Stimulated activated CD4-positive, alpha-beta T cell treated with anti-CD3 and anti-CD28 coated beads, Interleukin-1b, Interleukin-23, amount 100 ng/mL, for 48 hours (primary cell): Measurements from ENCODE around the gene PTPRS.
A peak's percentile ranks its signal among the peaks of the same experiment; 100 is the strongest.
"Not testable (repeated sequence)": the region's sequence is repeated elsewhere in the genome, so short reads cannot be mapped to it uniquely, and the experiment has no call there.

ENCODE experiments used
- DNase-seq: peaks from one replicate; pipeline ENCODE4 v3.0.0-alpha.2; 2020

The PTPRS gene

DNA sequence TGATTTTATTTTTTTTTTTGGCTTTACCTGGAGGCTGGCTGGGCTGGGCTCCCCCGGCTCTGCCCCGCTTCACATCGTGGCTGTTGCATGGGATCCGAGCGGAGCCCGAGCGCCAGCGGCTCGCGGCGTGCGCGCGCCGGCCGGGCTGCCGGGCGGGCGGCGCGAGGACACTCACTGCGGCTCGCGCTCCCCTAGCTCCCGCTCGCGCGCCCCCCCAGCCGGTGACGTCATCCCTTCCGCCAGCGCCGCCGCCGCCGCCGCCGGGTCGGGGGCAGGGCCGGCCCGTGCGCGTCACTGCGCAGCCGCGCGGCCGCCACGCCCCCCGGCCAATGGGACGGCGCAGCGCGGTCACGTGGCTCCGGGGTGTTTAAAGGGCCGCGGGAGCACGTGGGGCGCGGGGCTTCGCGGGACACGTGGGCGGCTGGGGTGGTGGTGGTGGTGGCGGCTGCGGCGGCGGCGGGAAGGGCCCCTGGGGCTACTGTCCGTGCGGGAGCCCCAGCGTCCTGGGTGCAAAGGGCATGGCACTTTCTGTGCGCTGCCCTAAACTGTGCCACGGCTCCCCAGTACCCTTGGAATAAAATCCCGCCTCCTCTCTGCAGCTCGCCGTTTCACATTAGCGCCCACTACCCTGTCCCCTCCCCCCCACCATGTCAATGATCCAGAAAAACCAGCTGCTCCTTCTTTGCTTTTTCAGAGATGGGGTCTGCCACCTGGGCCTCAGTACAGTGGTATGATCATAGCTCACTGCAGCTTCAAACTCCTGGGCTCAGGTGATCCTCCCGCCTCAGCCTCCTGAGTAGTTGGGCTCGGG is at the start of gene PTPRS:
TSS of gene PTPRS (minus strand) at position 176 of the 811 bp plus-strand sequence. CDS start 54,672 bp downstream, outside the sequence.
- peak; percentile 48 for DNase-seq

DNA sequence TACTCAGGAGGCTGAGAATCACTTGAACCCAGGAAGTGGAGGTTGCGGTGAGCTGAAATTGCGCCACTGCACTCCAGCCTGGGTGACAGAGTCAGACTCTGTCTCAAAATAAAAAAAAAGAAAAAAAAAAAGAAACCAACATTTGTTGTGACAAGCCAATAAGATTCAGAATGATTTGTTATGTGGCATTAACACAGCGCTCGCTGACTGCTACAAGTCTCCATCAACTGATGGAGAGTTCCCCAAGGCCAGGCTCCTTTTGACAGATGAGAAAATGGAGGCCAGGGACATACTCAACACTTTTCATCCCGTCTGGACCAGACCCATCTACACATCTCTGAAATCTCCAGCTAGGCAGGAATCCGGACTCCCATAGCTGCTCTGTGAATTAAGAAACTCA is 48.7 kb upstream of the PTPRS start:
- no peak for DNase-seq

DNA sequence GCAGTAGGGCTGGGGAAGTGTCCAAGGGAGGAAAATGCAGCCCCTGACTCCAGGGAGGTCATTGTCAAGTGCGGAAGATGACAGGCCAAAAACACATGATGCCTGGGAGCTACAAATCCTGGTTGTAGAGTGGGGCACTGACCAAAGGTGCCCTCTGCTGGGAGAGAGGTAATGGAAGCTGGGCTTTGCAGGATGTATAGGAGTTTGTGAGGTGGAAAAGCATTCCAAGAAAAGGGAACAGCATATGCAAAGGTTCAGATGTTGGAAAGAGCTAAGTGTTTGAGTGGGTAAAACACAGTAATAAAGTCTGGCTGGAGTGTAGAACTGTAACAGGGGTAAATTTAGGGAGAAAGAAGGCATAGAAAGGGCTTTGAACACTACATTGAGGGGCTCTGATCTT is 46.9 kb upstream of the PTPRS start:
- no peak for DNase-seq

DNA sequence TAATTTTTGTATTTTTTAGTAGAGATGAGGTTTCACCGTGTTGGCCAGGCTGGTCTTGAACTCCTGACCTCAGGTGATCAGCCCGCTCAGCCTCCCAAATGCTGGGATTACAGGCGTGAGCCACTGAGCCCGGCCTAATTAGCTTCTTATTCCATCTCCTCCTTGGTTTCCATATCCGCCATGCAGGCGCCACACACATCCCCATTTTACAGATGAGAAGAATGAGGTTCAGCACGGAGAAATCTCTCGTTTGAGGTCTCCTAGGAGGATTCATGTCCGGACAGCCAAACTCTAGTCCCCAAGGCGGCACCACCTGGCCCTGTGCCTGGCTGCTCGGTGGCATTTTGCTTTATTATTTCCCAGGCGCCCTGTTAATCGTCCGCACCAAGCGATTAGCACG is 46.2 kb upstream of the PTPRS start:
- DNase-seq: no peak

DNA sequence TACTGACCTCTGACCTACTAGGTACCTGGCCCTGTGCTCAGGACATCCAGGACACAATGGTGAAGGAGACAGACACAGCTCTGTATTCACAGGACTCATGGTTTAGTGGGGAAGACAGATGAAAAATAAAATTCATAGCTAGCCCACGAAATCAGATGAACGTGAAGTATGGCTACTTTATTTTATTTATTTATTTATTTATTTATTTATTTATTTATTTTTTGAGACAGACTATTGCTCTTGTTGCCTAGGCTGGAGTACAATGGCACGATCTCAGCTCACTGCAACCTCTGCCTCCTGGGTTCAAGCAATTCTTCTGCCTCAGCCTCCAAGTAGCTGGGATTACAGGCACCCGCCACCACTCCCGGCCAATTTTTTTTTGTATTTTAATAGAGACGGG is 40.6 kb upstream of the PTPRS start:
- not testable (repeated sequence) for DNase-seq

DNA sequence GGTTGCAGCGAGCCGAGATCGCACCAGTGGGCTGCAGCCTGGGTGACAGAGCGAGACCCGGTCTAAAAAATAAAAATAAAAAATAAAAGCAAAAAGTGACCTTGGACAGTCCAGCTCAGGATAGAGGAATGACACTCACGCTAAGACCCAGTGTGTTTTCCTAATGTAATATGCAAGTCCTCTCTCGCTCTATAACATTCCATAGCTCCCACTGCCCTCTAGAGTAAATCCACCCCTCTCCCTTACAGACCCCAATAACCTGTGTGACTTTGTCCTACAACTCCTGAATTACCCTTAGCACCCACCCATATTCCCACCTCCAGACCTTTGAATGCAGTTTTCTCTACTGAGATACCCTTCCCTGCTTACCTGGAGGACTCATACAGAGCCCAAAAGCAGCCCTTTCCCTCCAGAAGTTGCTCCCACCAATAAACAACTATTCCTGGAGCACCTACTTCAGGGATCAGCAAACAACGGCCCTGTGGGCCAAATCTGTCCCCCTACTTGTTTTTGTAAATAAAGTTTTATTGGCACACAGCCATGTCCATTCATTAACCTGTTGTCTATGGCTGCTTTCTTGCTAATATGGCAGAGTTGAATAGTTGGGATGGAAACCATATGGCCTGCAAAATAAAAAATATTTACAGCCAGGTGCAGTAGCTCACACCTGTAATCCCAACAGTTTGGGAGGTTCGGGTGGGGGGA is 39.8 kb upstream of the PTPRS start:
- DNase-seq: no peak

DNA sequence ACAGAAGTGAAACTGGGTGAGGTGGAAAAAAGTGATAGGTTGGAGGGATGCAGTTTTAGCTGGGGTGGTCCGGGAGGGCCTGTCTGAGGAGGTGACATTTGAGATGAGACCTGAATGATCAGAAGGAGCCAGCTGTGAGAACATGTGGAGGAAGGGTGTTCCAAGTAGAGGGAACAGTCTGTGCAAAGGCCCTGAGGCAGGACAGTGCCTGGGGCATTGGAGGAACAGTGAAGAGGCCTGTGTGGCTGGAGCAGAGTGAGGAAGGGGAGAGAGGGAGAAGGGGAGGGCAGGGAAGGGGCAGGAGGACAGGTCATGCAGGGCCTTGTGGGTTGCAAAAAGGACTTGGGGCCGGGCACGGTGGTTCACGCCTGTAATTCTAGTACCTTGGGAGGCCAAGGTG is 36.3 kb upstream of the PTPRS start:
- DNase-seq: no peak

DNA sequence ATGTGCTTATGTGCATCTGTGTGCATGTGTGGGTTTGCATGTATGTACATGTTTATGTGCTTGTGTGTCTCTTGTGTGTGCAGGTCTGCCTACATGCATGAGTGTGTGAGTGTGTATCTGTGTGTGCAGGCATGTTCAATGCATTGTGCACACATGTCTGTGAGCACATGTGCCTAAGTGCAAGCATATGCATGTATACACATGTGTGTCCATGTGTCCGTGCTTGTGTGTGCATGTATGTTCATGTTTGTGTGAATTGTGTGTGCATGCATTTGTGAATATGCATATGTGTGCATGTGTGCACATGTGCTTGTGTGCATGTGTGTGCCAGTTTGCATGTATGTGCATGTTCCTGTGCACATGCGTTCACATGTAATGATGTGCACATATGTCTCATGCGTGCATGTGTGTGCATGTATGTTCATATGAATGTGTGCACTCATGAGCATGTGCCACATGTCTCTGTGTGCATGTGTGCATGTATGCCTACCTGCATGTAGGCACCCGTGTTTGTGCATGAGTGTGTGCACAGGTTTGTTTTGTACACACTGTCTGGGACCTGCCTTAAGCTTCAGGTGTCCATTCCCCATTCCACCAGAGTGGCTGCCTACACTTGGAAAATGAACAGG is 32.1 kb upstream of the PTPRS start:
- DNase-seq: no peak

DNA sequence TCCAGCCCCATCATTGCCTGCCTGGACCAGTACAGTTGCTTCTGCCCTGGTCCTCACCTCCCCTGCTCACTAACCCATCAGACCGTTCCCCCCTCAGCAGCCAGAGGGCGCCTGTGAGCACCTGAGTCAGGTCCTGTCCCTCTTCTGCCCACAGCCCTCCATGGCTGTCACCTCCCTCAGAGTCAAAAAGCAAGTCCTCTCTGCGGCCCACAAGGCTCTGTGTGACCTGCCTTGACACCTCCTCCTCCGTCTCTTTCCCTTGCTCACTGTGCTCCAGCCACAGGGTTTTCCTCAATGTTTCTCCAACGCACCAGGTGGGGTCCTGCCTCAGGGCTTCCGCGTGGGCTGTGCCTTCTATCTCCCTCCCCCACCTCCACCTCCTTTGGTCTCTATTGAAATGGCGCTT is 29.4 kb upstream of the PTPRS start:
- DNase-seq: peak; percentile 69

DNA sequence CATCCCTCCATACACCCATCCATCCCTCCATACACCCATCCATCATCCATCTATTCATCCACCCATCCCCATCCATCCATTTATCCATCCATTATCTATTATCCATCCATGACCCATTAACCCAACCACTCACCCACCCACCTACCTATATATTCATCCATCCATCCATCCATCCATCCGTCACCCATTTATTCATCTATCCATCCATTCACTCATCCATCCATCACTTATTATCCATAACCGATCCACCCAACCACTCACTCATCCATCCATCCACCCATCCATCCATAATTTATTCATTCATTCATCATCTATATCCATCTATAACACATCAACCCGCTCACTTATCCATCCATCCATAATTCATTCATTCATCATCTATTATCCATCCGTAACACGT is 28.7 kb upstream of the PTPRS start:
- no peak for DNase-seq

DNA sequence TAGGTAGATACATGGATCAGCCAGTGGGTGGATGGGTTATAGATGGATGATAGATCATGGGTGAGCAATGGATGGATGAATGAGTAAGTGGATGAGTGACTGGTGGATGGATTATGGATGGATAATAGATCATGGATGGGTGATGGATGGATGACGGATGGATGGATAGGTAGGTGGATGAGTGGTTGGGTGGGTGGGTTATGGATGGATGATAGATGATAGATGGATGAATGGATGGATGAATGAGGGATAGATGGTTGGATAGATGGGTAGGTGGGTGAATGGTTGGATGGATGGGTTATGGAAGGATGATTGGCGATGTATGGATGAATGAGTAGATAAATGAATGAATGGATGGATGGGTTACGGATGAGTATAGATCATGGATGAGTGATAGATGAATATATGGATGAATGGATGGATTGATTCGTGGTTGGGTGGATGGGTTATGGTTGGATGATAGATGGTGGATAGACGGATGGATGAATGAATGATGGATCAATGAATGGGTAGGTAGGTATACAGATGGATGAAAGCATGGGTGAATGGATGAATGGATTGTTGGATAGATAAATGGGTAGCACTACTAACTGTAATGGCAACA is 27.0 kb upstream of the PTPRS start:
- DNase-seq: no peak

DNA sequence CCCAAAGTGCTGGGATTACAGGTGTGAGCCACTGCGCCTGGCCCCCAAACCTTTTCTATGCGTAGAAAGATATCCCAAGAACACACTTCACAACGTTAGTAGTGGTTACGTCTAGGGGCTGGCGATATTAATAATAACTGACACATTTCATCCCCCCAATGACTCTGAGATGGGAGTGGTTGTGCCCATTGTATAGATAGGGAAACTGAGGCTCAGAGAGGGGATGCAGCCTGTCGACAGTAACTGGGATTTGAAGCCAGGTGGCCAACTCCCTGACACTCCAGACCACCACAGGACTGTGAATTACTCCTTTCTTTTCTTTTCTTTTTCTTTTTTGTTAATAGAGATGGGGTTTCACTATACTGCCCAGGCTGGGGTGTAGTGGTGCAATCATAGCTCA is 25.3 kb upstream of the PTPRS start:
- DNase-seq: no peak

DNA sequence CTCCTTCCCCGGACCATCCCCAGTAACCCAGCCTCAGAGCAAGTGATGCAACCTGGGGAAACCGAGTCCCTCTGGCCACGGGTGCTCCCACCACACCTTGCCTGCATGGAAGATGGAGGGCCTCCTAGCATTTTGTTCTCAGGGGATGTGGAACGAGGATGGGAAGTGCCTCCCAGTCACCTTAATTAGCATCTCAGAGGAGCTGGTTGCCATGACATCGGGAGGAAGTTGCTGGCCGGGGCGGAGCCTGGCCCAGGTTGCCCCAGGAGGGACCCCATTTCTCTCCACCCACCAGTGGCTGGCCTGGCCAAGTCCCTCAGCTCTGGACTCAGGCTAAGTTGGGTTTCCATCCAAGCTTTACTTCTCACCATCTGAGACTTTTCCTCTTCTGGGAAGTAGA is 24.1 kb upstream of the PTPRS start:
- no peak for DNase-seq

DNA sequence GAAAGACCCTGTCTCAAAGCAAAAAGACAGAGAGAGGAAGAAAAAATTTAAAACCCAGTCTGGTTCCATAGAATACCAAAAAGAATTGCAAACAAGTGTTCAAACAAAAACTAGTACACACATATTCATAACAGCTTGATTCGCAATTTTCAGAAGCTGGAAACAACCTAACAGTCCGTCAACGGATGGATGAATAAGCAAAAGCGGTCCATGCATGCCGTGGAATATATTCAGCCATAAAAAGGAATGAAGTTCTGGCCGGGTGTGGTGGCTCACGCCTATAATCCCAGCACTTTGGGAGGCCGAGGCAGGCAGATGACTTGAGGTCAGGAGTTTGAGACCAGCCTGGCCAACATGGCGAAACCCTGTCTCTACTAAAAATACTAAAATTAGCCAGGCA is 21.2 kb upstream of the PTPRS start:
- not testable (repeated sequence) for DNase-seq

DNA sequence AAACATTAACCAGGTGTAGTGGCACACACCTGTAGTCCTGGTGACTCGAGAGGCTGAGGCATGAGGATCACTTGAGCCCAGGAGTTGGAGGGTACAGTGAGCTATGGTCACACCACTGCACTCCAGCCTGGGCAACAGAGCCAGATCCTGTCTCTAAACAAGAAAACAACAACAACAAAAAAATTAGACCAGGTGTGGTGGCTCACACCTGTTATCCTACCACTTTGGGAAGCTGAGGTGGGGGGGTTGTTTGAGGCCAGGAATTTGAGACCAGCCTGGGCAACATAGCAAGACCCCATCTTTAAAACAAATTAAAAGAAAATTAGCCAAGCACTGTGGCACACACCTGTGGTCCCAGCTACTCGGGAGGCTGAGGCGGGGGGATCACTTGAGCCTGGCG is 20.8 kb upstream of the PTPRS start:
- no peak for DNase-seq

DNA sequence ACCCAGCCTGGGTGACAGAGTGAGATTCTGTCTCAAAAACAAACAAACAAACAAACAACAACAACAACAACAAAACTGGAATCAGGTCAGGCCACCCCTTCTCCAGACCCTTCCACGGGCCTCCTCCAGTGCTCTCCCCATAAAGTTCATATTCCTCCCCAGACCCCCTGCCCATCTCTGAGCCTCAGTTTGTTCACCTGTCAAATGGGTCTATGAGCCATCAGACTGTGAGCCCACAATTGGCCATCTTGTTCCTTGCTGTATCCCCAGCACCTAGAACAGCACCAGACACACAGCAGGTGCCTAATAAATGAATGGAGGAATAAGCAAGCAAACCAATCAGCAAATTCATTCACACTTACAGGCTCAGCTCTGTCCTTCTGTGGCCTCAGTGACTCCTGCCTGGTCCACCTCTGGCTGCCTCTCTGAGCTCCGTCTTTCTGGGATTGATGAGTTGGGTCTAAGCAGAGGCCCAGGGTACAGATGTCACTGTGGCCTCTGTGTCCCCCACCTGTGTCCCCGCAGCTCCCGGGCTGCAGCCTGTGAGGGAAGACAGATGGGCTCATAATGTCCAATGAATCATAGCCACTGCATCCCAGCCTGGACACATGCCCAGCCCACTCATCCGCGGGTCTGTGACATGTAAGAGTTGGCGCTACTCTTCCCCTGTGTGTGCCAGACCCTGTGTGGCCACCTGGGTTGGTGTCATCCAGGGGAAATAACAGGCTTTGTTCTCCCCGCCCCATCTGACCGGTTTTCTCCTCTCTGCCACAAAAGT is 19.6 kb upstream of the PTPRS start:
- DNase-seq: no peak

DNA sequence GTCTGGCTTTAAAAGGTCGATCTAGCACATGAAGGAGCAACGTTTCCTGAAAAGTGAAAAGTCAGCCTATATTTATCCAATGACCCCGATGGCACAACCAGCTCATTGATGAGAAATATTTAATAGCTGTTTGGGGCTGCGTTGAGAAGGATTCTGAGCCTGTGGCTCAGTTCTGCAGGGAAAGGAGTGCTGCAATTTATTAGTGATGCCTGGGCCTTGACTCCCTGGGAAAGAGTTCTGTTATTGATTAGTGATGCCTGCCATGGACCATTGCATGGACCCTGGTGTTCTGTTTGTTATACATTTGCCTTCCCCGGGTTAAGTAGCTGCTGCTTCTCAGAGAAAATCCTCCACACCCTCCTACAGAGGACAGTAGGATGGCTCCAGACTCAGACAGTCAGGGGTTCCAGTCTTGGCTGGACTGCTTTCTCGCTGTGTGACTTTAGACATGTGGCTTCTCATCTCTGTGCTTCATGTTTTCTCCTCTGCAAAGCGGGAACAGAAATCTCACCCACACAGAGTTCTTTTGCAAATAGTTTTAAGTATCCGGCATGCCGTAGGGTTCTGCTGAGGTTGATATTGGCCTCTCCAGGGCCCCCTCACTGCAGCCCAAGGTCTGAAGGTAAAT is 17.7 kb upstream of the PTPRS start:
- DNase-seq: no peak

DNA sequence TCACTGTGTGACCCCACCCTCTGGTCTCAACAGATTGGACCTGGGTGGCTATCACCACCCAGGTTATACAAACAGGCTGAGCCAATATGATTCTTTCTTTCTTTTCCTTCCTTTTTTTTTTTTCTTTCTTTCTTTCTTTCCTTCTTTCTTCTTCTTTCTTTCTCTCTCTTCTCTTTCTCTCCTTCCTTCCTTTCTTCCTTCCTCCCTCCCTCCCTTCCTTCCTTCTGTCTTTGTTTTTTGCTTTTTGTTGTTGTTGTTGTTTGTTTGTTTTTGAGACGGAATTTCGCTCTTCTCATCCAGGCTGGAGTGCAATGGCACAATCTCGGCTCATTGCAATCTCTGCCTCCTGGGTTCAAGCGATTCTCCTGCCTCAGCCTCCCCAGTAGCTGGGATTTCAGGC is 17.0 kb upstream of the PTPRS start:
- no peak for DNase-seq

DNA sequence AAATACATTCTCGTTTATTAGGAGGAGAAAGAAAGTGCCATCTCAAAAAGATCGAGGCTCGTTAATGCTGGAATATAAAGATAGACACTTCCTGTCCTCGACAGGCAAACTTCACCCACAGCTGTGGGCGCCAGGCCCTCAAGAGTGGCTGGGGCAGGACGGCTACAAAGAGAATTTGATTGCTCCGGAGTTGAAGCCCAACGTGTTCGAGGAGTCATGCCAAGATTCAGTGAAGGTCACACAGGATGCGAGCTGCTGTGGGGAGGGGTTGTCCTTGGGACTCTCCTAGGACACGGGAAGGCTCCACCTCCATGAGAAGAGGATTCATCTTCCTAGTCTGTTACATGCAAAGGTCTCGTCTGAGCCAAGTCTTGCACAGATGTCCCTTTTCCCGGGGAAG is 16.3 kb upstream of the PTPRS start:
- DNase-seq: no peak

DNA sequence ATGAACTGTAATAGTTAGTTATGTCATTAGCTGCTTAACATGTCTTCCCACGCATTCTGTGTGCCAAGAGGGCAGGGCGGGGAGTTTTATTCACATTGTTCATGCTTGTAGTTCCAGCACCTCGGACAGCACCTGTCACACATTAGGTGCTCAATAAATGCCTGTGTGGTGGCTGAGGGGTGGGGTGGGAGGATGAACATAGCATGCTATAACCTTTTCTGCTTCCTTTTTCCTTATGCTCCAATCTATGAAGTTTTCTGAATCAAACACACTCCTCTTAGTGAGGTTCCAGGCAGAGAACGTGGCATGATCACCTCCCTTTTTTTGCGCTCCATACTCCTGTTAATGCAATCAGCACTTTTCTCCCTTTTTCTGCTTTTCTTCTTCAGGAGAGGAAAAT is 15.8 kb upstream of the PTPRS start:
- no peak for DNase-seq

DNA sequence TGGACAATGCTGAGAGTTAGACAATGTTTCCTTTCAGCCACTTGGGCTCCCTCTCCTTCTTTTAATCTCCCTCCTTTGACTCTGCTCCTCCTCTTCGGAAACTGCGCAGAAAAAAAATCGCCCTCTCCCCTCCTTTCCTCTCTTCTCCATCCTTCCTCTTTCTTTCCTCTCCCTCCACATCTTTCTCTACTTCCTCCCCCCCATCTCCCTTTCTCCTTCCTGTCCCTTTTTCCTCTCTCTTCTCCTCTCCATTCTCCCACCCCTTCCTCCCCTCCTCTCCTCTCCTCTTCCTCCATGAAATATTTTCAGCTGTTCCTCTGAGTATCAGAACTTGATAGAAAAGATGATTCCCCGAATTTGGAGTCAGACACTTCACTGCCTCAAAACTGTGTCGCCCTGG is 15.1 kb upstream of the PTPRS start:
- no peak for DNase-seq

DNA sequence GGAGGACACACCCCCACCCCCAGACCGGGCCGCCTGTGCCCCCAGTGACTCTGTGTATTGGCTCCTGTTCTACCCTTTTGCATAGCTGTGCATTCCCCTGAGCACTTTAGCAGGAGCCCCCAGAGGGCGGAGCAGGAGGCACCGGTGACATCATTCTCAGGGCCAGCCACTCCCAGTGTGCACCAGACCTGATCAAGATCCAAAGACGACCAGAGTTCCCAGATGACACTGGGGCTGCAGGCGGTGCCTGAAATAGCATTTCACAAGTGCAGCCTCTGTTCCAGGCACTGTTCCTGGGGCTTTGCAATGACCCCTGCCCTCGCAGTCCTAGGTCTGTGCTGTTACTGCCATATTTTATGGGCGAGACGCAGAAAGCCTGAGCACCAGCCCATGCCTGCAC is 14.5 kb upstream of the PTPRS start:
- no peak for DNase-seq
